ENCODE data around the gene CHRNA4. TPM values are rescaled to one million over a fixed set of nuclear protein-coding genes. Genes with fewer than 3 reads are reported as not detected.

CHRNA4 gene
- polyA plus RNA-seq, 1 of the 3 experiments (the other 2 are of a cell fraction), result not detected

- H3K9me2 ChIP-seq, result no peaks in the 10 kb centered on the region
- H2AFZ ChIP-seq (ENCODE audit: low read depth), result no peak overlapping the region
- no peaks in the 10 kb centered on the region for H3K36me3 ChIP-seq (replicated peaks in 1 of 2; ENCODE audit: control insufficient read depth in 1 of 2, insufficient read depth in 2 of 2, low read length in 1 of 2)
- H3K9ac ChIP-seq, result no peak overlapping the region
- DNase-seq, result no peak
- peaks cover 0 to 5% of the 10 kb centered on the region in 2 experiments; a peak in 1 of 4 replicates for H3K4me1 ChIP-seq (ENCODE audit: control insufficient read depth in 1 of 2, insufficient read depth in 2 of 2, low read depth in 1 of 2, low read length in 1 of 2)
- no peak for TF ChIP-seq TEAD4 (IDR thresholded peaks at IDR 0.05; ENCODE audit: borderline replicate concordance, insufficient read depth)
- TF ChIP-seq YY1 (IDR thresholded peaks at IDR 0.05; ENCODE audit: low read depth), result no peak
- no peak for TF ChIP-seq EP300 (IDR thresholded peaks at IDR 0.05; ENCODE audit: borderline replicate concordance in 1 of 2, low read depth in 1 of 2, low read length in 1 of 2)
- no peak for TF ChIP-seq RCOR1 (IDR thresholded peaks at IDR 0.05; ENCODE audit: low read length)
- TF ChIP-seq CTCF (IDR thresholded peaks at IDR 0.05), result no peak
- no peak for TF ChIP-seq GATA2 (CRISPR knock-in tag; IDR thresholded peaks at IDR 0.05)
- no peak for TF ChIP-seq USF1 (IDR thresholded peaks at IDR 0.05; ENCODE audit: borderline replicate concordance, low read depth)
- no peak for TF ChIP-seq NFIC (IDR thresholded peaks at IDR 0.05; ENCODE audit: borderline replicate concordance)
- no peak for TF ChIP-seq PBX3 (IDR thresholded peaks at IDR 0.05)
- TF ChIP-seq MEF2A (IDR thresholded peaks at IDR 0.05; ENCODE audit: borderline replicate concordance, low read depth), result no peak
- TF ChIP-seq JUND (IDR thresholded peaks at IDR 0.05), result no peak
- no peak for TF ChIP-seq TCF12 (IDR thresholded peaks at IDR 0.05)
- no peaks in the 10 kb centered on the region for H3K79me2 ChIP-seq (ENCODE audit: insufficient read depth)
- no peak overlapping the region for H3K4me2 ChIP-seq
- CTCF ChIA-PET, result interaction anchor here (10.4 kb wide), 1 partner anchor 69 kb away, joined by 460 read pairs; no protein-coding TSS in a partner anchor
- no peak overlapping the region for H3K27ac ChIP-seq (ENCODE audit: low read depth in 2 of 2, low read length in 1 of 2)
- no peaks in the 10 kb centered on the region for H3K9me3 ChIP-seq
- H3K27me3 ChIP-seq (ENCODE audit: insufficient read depth), result no peaks in the 10 kb centered on the region
- WGBS (ENCODE audit: low lambda C conversion rate), result 35% methylated on average over 4 of the region's 9 CpGs
- no peaks in the 10 kb centered on the region for H4K20me1 ChIP-seq (ENCODE audit: insufficient read depth)
- H3K4me3 ChIP-seq (ENCODE audit: low read depth in 2 of 2, low read length in 1 of 2), result no peak overlapping the region
- POLR2A ChIA-PET, result no interaction called here
- no peaks in the 10 kb centered on the region for H3F3A ChIP-seq (replicated peaks; ENCODE audit: insufficient read depth)
Observed at GRCh38 chr20:63312273-63312672, 48.9 kb downstream of the CHRNA4 start.

GRCh38 chr20:63311833-63312243 is 49.3 kb downstream of the CHRNA4 start:
- no peak for DNase-seq
- no peak overlapping the region for H2AFZ ChIP-seq (ENCODE audit: low read depth)
- H3K9me3 ChIP-seq, result no peaks in the 10 kb centered on the region
- H3K27me3 ChIP-seq (ENCODE audit: insufficient read depth), result no peaks in the 10 kb centered on the region
- no peaks in the 10 kb centered on the region for H3K9me2 ChIP-seq
- no peak for TF ChIP-seq TAF1 (IDR thresholded peaks at IDR 0.05; ENCODE audit: borderline replicate concordance, low read depth, low read length)
- no peak for TF ChIP-seq GABPA (IDR thresholded peaks at IDR 0.05; ENCODE audit: low read depth)
- no peak for TF ChIP-seq RXRA (IDR thresholded peaks at IDR 0.05; ENCODE audit: borderline replicate concordance, low read depth)
- TF ChIP-seq JUND (IDR thresholded peaks at IDR 0.05), result no peak
- no peak for TF ChIP-seq SIN3A (IDR thresholded peaks at IDR 0.05; ENCODE audit: borderline replicate concordance, low read depth, low read length)
- TF ChIP-seq MXI1 (IDR thresholded peaks at IDR 0.05; ENCODE audit: low read depth, low read length), result no peak
- TF ChIP-seq FOSL2 (IDR thresholded peaks at IDR 0.05; ENCODE audit: borderline replicate concordance, low read depth), result no peak
- no peaks in the 10 kb centered on the region for H4K20me1 ChIP-seq (ENCODE audit: insufficient read depth)
- H3K9ac ChIP-seq, result no peak overlapping the region
- ChIA-PET POLR2A (no interaction called here), CTCF (interaction anchor here (1.3 to 10.4 kb wide), 3 partner anchors 15 to 339 kb away, joined by 3 to 460 read pairs (median 73); partner anchors contain the start of gene COL20A1)
- no peaks in the 10 kb centered on the region for H3K36me3 ChIP-seq (replicated peaks in 1 of 2; ENCODE audit: control insufficient read depth in 1 of 2, insufficient read depth in 2 of 2, low read length in 1 of 2)
- no peaks in the 10 kb centered on the region for H3K79me2 ChIP-seq (ENCODE audit: insufficient read depth)
- H3K4me1 ChIP-seq (ENCODE audit: control insufficient read depth in 1 of 2, insufficient read depth in 2 of 2, low read depth in 1 of 2, low read length in 1 of 2), result peaks cover 0 to 5% of the 10 kb centered on the region in 2 experiments; a peak in 1 of 4 replicates
- H3F3A ChIP-seq (replicated peaks; ENCODE audit: insufficient read depth), result no peaks in the 10 kb centered on the region
- H3K27ac ChIP-seq (ENCODE audit: low read depth in 2 of 2, low read length in 1 of 2), result no peak overlapping the region
- H3K4me2 ChIP-seq, result no peak overlapping the region
- 66% methylated on average over 14 of the region's 18 CpGs for WGBS (ENCODE audit: low lambda C conversion rate)
- H3K4me3 ChIP-seq (ENCODE audit: low read depth in 2 of 2, low read length in 1 of 2), result no peak overlapping the region

Data from SK-N-SH (cell line).